Stimulated activated naive B cell treated with anti-CD40 and anti-IgM and Interleukin-4, amounts not matched to agents 10 μg/mL and 1 μg/mL and 100 μg/mL, for 72 hours (primary cell): ENCODE measurements around the gene RRP7A.
"Not testable (repeated sequence)": the region's sequence is repeated elsewhere in the genome, so short reads cannot be mapped to it uniquely, and the experiment has no call there.

ENCODE experiments used
- ATAC-seq, 2 donors: fragments of 150-1000 bp; cut with Tn5 transposase; replicated peaks; 2 replicates each; pipeline ENCODE4 v1.10.0; 2021; ENCODE audit warnings: moderate library complexity in 1 of 2
- DNase-seq: peaks from one replicate; pipeline ENCODE4 v3.0.0; 2021
- H3K27ac Mint-ChIP-seq: one replicate; pipeline ENCODE4 v1.8.0; 2022; ENCODE audit warnings: mild to moderate bottlenecking, mixed read lengths
- H3K27me3 Mint-ChIP-seq, 2 donors: one replicate each; pipeline ENCODE4 v1.8.0; 2022; ENCODE audit warnings: mixed read lengths in 2 of 2
- H3K36me3 Mint-ChIP-seq, 2 donors: one replicate each; pipeline ENCODE4 v1.8.0; 2022; ENCODE audit warnings: mixed read lengths in 2 of 2, mild to moderate bottlenecking in 1 of 2
- H3K4me1 Mint-ChIP-seq, 2 donors: one replicate each; pipeline ENCODE4 v1.8.0; 2022; ENCODE audit warnings: mixed read lengths in 2 of 2, mild to moderate bottlenecking in 1 of 2
- H3K4me3 Mint-ChIP-seq, 2 donors: one replicate each; pipeline ENCODE4 v1.8.0; 2022; ENCODE audit warnings: mild to moderate bottlenecking in 2 of 2, mixed read lengths in 2 of 2, moderate library complexity in 1 of 2
- H3K9me3 Mint-ChIP-seq, 2 donors: one replicate each; pipeline ENCODE4 v1.8.0; 2022; ENCODE audit warnings: mixed read lengths in 2 of 2, mild to moderate bottlenecking in 1 of 2

RRP7A gene

DNA sequence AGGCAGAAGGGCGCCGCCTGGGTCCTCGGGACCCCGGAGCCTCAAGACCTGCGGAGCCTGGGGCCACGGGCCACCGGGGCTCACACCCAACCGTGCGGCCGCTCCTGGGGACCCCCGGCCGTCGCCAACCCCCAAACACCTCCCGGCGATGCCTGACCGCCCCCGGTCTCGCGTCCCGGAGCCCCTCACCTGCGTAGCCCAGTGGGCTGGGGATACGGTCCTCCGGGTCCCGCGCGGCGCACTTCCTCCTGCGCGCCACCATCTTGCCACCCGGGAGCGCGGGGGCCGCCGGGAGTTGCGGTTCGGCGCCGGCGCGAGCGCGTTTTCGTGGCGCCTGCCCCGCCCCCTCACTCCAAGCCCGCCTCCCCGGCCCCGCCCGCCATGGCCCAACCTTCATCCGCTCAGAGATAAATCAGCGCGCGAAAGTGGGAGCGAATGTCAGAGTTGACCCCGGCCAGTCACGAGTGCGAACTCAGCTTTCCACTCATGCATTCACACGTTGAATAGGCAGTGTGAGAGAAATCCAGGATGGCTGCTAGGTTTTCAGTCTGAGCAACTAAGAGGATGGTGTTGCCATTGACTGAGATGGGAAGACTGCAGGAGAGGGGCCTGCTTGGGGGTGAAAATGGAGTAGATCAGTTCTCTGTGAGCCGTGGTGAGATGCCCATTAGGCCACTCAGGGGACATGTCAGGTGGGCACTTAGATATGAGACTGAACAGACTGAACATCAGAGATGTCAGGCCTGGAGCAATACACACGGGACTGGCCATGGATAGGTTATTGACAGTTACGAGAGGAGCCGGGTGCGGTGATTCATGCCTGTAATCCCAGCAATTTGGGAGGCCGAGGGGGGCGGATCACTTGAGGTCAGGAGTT lies at the start of gene RRP7A:
Gene RRP7A, minus strand, starts transcription at position 272 of the 877 bp plus-strand sequence. Its CDS starts 10 bp downstream, at position 262.
- H3K4me1 Mint-ChIP-seq: peaks cover 20 to 30% of the 10 kb centered on the region in 2 donors
- peak; percentile 87 to 90 for ATAC-seq
- no peaks in the 10 kb centered on the region for H3K9me3 Mint-ChIP-seq
- peak within 1 kb of the TSS; percentile 99 to 100 for H3K4me3 Mint-ChIP-seq
- H3K36me3 Mint-ChIP-seq: peaks cover 11 to 22% of the 10 kb centered on the region in 2 donors
- H3K27ac Mint-ChIP-seq: peak within 1 kb of the TSS; percentile 99
- DNase-seq: peak; percentile 61
- H3K27me3 Mint-ChIP-seq: no peaks in the 10 kb centered on the region

GRCh38 chr22:42567950-42568349 lies 48.4 kb upstream of the RRP7A start:
- DNase-seq, H3K9me3 Mint-ChIP-seq, H3K4me3 Mint-ChIP-seq, H3K4me1 Mint-ChIP-seq, ATAC-seq, H3K27me3 Mint-ChIP-seq: not testable (repeated sequence)
- H3K27ac Mint-ChIP-seq: peak overlapping the region; percentile 37
- H3K36me3 Mint-ChIP-seq: peaks cover 14 to 29% of the 10 kb centered on the region in 2 donors

- H3K4me3 Mint-ChIP-seq: no peak overlapping the region
- ATAC-seq (no peak), DNase-seq (no peak)
- H3K27me3 Mint-ChIP-seq: no peaks in the 10 kb centered on the region
- H3K27ac Mint-ChIP-seq: no peak overlapping the region
- H3K4me1 Mint-ChIP-seq: peaks cover 16 to 29% of the 10 kb centered on the region in 2 donors
- H3K36me3 Mint-ChIP-seq: peaks cover 7 to 23% of the 10 kb centered on the region in 2 donors
- no peaks in the 10 kb centered on the region for H3K9me3 Mint-ChIP-seq
These were observed 46.4 kb upstream of the RRP7A start for GRCh38 chr22:42565956-42566355.

DNA sequence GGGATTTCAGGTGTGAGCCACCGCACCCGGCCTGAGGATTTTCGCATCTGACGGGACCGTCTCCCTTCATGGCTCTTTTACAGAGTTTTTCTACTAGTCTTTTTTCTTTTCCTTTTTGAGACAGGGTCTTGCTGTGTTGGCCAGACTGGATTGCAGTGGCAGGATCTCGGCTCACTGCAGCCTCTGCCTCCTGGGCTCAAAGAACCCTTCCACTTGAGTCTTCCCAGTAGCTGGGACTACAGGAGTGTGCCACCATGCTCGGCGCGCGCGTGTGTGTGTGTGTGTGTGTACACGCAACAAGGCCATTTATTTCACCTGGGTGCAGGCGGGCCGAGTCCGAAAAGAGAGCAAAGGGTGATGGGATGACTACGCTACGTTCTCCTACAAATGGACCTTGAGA lies 45.1 kb upstream of the RRP7A start:
- no peak for DNase-seq
- no peaks in the 10 kb centered on the region for H3K27me3 Mint-ChIP-seq
- H3K9me3 Mint-ChIP-seq: no peaks in the 10 kb centered on the region
- no peak overlapping the region for H3K4me3 Mint-ChIP-seq
- peaks cover 18 to 36% of the 10 kb centered on the region in 2 donors for H3K4me1 Mint-ChIP-seq
- H3K36me3 Mint-ChIP-seq: peaks cover 9 to 14% of the 10 kb centered on the region in 2 donors
- ATAC-seq: no peak
- peak overlapping the region; percentile 20 for H3K27ac Mint-ChIP-seq

DNA sequence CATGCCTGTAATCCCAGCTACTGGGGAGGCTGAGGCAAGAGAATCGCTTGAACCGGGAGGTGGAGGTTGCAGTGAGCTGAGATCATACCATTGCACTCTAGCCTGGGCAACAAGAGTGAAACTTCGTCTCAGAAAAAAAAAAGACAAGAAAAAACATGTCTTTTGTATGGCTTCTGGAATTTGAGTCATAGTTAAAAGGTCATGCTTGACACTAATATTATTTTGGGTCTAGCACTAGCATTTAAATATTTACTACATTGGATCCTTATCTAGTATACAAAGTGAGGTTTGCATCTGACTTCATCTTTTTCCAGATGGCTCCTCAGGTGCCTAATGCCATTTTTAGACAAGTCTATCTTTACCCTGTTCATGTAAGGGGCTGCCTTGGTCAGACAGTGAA lies 44.3 kb upstream of the RRP7A start:
- H3K4me1 Mint-ChIP-seq: peaks cover 18 to 36% of the 10 kb centered on the region in 2 donors
- not testable (repeated sequence) for H3K27me3 Mint-ChIP-seq, DNase-seq, H3K9me3 Mint-ChIP-seq, H3K4me3 Mint-ChIP-seq, ATAC-seq
- H3K27ac Mint-ChIP-seq: peak overlapping the region; percentile 37
- peaks cover 6 to 11% of the 10 kb centered on the region in 2 donors for H3K36me3 Mint-ChIP-seq

DNA sequence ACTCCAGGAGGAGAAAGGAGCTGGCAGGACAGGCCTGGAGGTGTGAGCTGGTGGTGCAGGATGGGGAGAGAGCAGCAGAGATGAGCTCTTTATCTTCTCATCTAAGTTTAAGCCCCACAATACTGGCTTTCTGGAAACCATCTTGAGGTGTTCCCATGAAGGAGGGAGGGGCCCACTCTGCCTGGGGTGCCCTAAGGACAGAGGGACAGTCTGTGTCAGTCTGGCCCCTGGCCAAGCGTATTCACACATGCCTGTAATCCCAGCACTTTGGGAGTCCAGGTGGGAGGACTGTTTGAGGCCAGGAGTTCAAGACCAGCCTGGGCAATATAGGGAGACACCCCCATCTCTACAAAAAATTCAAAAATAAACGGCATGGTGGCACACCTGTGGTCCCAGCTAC lies 43.1 kb upstream of the RRP7A start:
- Mint-ChIP-seq H3K4me3 (peak overlapping the region; percentile 14 to 26), H3K27ac (peak overlapping the region; percentile 85), H3K27me3 (no peaks in the 10 kb centered on the region), H3K4me1 (peaks cover 18 to 36% of the 10 kb centered on the region in 2 donors), H3K36me3 (peaks cover 6 to 11% of the 10 kb centered on the region in 2 donors), H3K9me3 (no peaks in the 10 kb centered on the region)
- no peak for DNase-seq
- peak; percentile 8 to 14 for ATAC-seq

- peaks cover 6 to 11% of the 10 kb centered on the region in 2 donors for H3K36me3 Mint-ChIP-seq
- H3K4me1 Mint-ChIP-seq: peaks cover 18 to 36% of the 10 kb centered on the region in 2 donors
- peak overlapping the region; percentile 14 to 26 for H3K4me3 Mint-ChIP-seq
- ATAC-seq: peak; percentile 89 to 94
- DNase-seq: peak; percentile 41
- H3K27me3 Mint-ChIP-seq: no peaks in the 10 kb centered on the region
- peak overlapping the region; percentile 85 for H3K27ac Mint-ChIP-seq
- H3K9me3 Mint-ChIP-seq: no peaks in the 10 kb centered on the region
These were observed 42.7 kb upstream of the RRP7A start for GRCh38 chr22:42562279-42562678.

DNA sequence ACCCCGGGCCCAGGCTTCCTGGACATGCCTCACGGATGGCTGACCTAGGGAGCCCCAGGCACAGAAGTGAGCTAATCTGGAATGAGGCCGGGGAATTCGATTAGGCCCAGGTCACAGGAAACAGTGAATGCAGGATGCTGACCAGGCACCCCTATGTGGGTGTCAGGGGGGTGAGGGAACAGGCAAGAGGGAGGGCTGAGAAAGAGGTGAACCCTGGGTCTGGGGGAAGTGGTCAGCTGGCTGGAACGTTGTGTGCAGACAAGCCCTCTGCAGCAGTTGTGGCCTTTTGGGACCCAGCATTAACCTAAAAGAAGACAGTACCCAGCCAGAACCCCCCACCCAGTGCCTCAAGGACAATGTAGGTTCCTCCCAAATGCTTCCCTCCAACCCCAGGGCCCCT lies 42.3 kb upstream of the RRP7A start:
- peaks cover 18 to 36% of the 10 kb centered on the region in 2 donors for H3K4me1 Mint-ChIP-seq
- H3K9me3 Mint-ChIP-seq: no peaks in the 10 kb centered on the region
- H3K27me3 Mint-ChIP-seq: no peaks in the 10 kb centered on the region
- H3K4me3 Mint-ChIP-seq: no peak overlapping the region
- ATAC-seq (no peak), DNase-seq (no peak)
- H3K27ac Mint-ChIP-seq: peak overlapping the region; percentile 85
- H3K36me3 Mint-ChIP-seq: peaks cover 6 to 11% of the 10 kb centered on the region in 2 donors

DNA sequence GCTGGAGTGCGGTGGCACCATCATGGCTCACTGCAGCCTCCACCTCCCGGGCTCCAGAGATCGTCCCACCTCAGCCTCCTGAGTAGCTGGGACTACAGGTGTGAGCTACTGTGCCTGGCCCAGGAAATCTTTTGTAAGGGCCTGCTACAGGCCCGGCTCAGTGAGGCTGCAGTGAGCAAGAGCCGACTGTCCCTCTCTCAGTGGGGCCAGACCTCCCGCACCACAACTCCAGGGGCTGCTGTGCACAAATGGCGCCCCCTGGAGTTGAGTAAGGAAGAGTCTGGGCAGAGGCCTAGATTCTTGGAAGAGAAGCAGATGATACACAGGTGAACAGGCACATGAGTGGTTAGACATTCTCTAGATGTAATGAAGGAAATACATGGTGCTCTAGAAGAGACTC lies 41.2 kb upstream of the RRP7A start:
- Mint-ChIP-seq H3K4me3 (no peak overlapping the region), H3K9me3 (no peaks in the 10 kb centered on the region), H3K36me3 (peaks cover 6 to 11% of the 10 kb centered on the region in 2 donors), H3K27me3 (no peaks in the 10 kb centered on the region), H3K27ac (no peak overlapping the region), H3K4me1 (peaks cover 18 to 36% of the 10 kb centered on the region in 2 donors)
- DNase-seq (no peak), ATAC-seq (peak; percentile 48)

GRCh38 chr22:42560381-42560780 lies 40.8 kb upstream of the RRP7A start:
- no peak overlapping the region for H3K27ac Mint-ChIP-seq

DNA sequence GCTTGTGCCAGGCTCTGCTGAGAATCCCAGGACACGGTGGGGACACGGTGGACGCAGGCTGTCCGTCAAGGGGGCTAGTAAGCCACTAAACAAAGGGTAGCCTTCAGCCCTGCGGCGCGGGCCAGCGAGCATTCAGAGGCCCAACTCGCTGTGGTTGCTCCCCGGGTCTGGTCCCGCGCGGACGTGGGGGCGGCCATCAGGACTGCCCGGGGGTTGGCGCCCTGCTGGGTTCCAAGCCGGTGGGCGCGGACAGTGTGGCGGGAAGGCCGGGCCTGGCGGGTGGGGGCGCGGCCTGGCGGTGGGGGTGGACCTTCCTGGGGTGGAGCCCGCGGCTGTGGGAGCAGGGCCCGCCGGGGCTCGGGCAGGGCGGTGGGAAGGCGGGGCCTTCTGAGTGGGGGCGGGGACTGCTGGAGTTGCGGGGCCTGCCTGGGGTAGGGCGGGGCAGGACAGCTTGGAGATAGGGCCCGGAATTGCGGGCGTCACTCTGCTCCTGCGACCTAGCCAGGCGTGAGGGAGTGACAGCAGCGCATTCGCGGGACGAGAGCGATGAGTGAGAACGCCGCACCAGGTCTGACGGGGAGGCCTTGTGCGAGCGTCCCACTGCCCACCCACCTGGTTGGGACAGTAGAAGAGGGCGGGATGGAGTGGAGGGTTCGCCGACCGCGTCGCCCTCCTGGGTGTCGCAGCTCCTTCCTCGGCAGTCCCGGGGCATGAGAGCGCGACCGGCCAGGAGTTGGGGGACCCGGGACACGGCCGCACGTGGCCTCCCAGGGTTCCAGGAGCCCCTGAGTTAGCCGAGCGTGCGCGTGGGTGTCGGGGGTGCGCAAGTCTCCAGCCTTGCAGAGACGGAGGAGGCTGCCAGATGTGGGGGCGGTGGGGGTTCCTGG lies 34.1 kb upstream of the RRP7A start, which contains the start of gene SERHL2:
Gene SERHL2, plus strand, starts transcription at position 482 of the 887 bp plus-strand sequence. Its CDS starts 65 bp downstream, at position 547.
- no peaks in the 10 kb centered on the region for H3K27me3 Mint-ChIP-seq
- no peaks in the 10 kb centered on the region for H3K9me3 Mint-ChIP-seq
- H3K4me1 Mint-ChIP-seq: peaks cover 28 to 45% of the 10 kb centered on the region in 2 donors
- no peaks in the 10 kb centered on the region for H3K36me3 Mint-ChIP-seq
- peak within 1 kb of the TSS; percentile 76 for H3K27ac Mint-ChIP-seq
- peak within 1 kb of the TSS; percentile 84 to 88 for H3K4me3 Mint-ChIP-seq
- peak; percentile 76 for DNase-seq
- ATAC-seq: peak; percentile 88 to 93

More at GRCh38 chr22:42560381-42560780, 40.8 kb upstream of the RRP7A start:
- Mint-ChIP-seq H3K36me3 (peaks cover 6 to 11% of the 10 kb centered on the region in 2 donors), H3K27me3 (no peaks in the 10 kb centered on the region), H3K9me3 (no peaks in the 10 kb centered on the region), H3K4me3 (no peak overlapping the region), H3K4me1 (peaks cover 18 to 36% of the 10 kb centered on the region in 2 donors)
- DNase-seq (no peak), ATAC-seq (no peak)

DNA sequence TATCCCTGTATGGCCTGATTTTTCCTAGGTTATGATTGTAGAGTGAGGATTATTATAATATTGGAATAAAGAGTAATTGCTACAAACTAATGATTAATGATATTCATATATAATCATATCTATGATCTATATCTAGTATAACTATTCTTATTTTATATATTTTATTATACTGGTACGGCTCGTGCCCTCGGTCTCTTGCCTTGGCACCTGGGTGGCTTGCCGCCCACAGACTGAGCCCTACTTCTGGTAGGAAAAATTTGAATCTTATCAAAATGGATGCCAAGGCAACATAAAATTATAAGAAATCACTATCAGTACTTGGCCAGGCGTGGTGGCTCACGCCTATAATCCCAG lies 32.7 kb upstream of the RRP7A start:
- peaks cover 28 to 45% of the 10 kb centered on the region in 2 donors for H3K4me1 Mint-ChIP-seq
- ATAC-seq, DNase-seq, H3K27ac Mint-ChIP-seq, H3K27me3 Mint-ChIP-seq, H3K36me3 Mint-ChIP-seq, H3K9me3 Mint-ChIP-seq: not testable (repeated sequence)
- H3K4me3 Mint-ChIP-seq: peak overlapping the region; percentile 81 to 86

GRCh38 chr22:42549331-42550060 lies 29.9 kb upstream of the RRP7A start:
- no peak for DNase-seq
- H3K36me3 Mint-ChIP-seq: no peaks in the 10 kb centered on the region
- no peak for ATAC-seq
- no peak overlapping the region for H3K4me3 Mint-ChIP-seq
- no peaks in the 10 kb centered on the region for H3K27me3 Mint-ChIP-seq
- no peaks in the 10 kb centered on the region for H3K9me3 Mint-ChIP-seq
- H3K27ac Mint-ChIP-seq: no peak overlapping the region
- peaks cover 28 to 45% of the 10 kb centered on the region in 2 donors for H3K4me1 Mint-ChIP-seq
